Stomach (tissue), 4 donors: Measurements from ENCODE around the gene CECR2.

ENCODE experiments used
- CTCF ChIP-seq, 7 experiments: fragments of 450-650 bp in 4 of 7; fragments of 200-600 bp in 3 of 7; sonication (generic) in 3 of 7; IDR thresholded peaks; one replicate each; pipeline ENCODE4 v1.5.1; 2016 to 2019; ENCODE audit warnings: antibody characterized with exemption in 7 of 7, control low read depth in 2 of 7, mild to moderate bottlenecking in 1 of 7
- POLR2A ChIP-seq, 4 donors: fragments of 450-650 bp; IDR thresholded peaks; one replicate each; pipeline ENCODE4 v1.6.1; 2016; ENCODE audit warnings: antibody characterized with exemption in 4 of 4, control low read depth in 2 of 4, mild to moderate bottlenecking in 1 of 4, moderate library complexity in 1 of 4
- POLR2AphosphoS5 ChIP-seq, 3 donors: sonication (generic); formaldehyde crosslinking; IDR thresholded peaks; one replicate each; pipeline ENCODE4 v1.6.1; 2016; ENCODE audit warnings: antibody characterized with exemption in 3 of 3

GRCh38 chr22:17343766-17344165, 25.5 kb upstream of the CECR2 start:
- no peak for TF ChIP-seq CTCF (IDR thresholded peaks at IDR 0.05)
- TF ChIP-seq POLR2AphosphoS5 (IDR thresholded peaks at IDR 0.05), result no peak
- TF ChIP-seq POLR2A (IDR thresholded peaks at IDR 0.05), result no peak
